H1 (cell line): ENCODE results near the gene CDK19. TPM values are rescaled to one million over a fixed set of nuclear protein-coding genes. Genes with fewer than 3 reads are reported as not detected.

Experiments used
- CTCF ChIA-PET: fragments of 300-600 bp; sonication (Branson Sonifier 250); formaldehyde crosslinking; loops from one replicate; lab custom pipeline; 2021; ENCODE audit not compliant: partially characterized antibody; lab: Charles Lee
- POLR2A ChIA-PET: fragments of 300-600 bp; sonication (Branson Sonifier 250); formaldehyde crosslinking; loops from one replicate; lab custom pipeline; 2021; ENCODE audit warnings: inconsistent platforms; ENCODE audit not compliant: partially characterized antibody; lab: Charles Lee
- DNase-seq, 2 experiments: peaks; one replicate each; pipeline versions ENCODE4 v3.0.0 to v3.0.0-alpha.2; 2010 to 2022; ENCODE audit warnings: low spot score in 2 of 2, low read depth in 1 of 2, mixed read lengths in 1 of 2
- FAIRE-seq: peaks from 2 replicates; lab custom pipeline; 2011; peaks lifted over from hg19 to GRCh38; lab: Jason Lieb, UNC
- H2AFZ ChIP-seq: 2 replicates; pipeline ENCODE4 v1.8.1; 2012; ENCODE audit warnings: low read length, inconsistent platforms
- H2AK5ac ChIP-seq: 2 replicates; pipeline ENCODE4 v1.6.1; 2013; ENCODE audit warnings: low read depth, low read length
- H2BK120ac ChIP-seq: replicated peaks from 2 replicates; pipeline ENCODE3; 2013; ENCODE audit warnings: low read depth, low read length, inconsistent platforms
- H2BK12ac ChIP-seq: 2 replicates; pipeline ENCODE4 v1.6.1; 2013; ENCODE audit warnings: low read depth, low read length
- H2BK15ac ChIP-seq: 2 replicates; pipeline ENCODE4 v1.6.1; 2013; ENCODE audit warnings: low read length
- H2BK20ac ChIP-seq: 2 replicates; pipeline ENCODE4 v1.6.1; 2013; ENCODE audit warnings: low read length
- H2BK5ac ChIP-seq: 2 replicates; pipeline ENCODE4 v1.6.1; 2013; ENCODE audit warnings: low read depth, low read length
- H3K14ac ChIP-seq: 2 replicates; pipeline ENCODE4 v1.6.1; 2013; ENCODE audit warnings: inconsistent platforms; ENCODE audit not compliant: insufficient read length
- H3K18ac ChIP-seq: 2 replicates; pipeline ENCODE4 v1.6.1; 2013; ENCODE audit warnings: low read length; ENCODE audit errors: extremely low read depth
- H3K23ac ChIP-seq: 2 replicates; pipeline ENCODE4 v1.6.1; 2013; ENCODE audit warnings: inconsistent platforms; ENCODE audit not compliant: insufficient read length
- H3K23me2 ChIP-seq: 2 replicates; pipeline ENCODE4 v1.6.1; 2013; ENCODE audit warnings: low read depth, low read length
- H3K27ac ChIP-seq: 2 replicates; pipeline ENCODE4 v1.6.1; 2011; ENCODE audit warnings: low read depth, low read length, inconsistent platforms
- H3K27me3 ChIP-seq, 4 experiments: replicated peaks in 1 of 4; 1 replicate in 1 of 4; 2 replicates in 3 of 4; pipeline versions ENCODE4 v1.6.1 to v1.8.1; 2011 to 2013; ENCODE audit warnings: low read length in 3 of 4, mild to moderate bottlenecking in 3 of 4, inconsistent platforms in 2 of 4, mixed read lengths in 2 of 4, moderate library complexity in 1 of 4; ENCODE audit not compliant: control insufficient read depth in 3 of 4, insufficient read depth in 3 of 4; ENCODE audit errors: extremely low read depth in 1 of 4
- H3K36me3 ChIP-seq, 4 experiments: 2 replicates each; pipeline versions ENCODE4 v1.6.1 to v1.8.1; 2011 to 2013; ENCODE audit warnings: mild to moderate bottlenecking in 4 of 4, low read length in 3 of 4, moderate library complexity in 2 of 4, control low read depth in 1 of 4, inconsistent platforms in 1 of 4; ENCODE audit not compliant: insufficient read depth in 4 of 4, control insufficient read depth in 2 of 4
- H3K4ac ChIP-seq: replicated peaks from 2 replicates; pipeline ENCODE3; 2013; ENCODE audit warnings: low read length, low read depth, mixed read lengths, inconsistent platforms; ENCODE audit not compliant: insufficient read length
- H3K4me1 ChIP-seq, 4 experiments: replicated peaks in 1 of 4; 1 replicate in 1 of 4; 2 replicates in 3 of 4; pipeline versions ENCODE4 v1.6.1 to v1.8.1; 2011 to 2013; ENCODE audit warnings: low read length in 3 of 4, inconsistent platforms in 2 of 4, mixed read lengths in 1 of 4; ENCODE audit not compliant: insufficient read depth in 4 of 4, control insufficient read depth in 3 of 4
- H3K4me2 ChIP-seq, 2 experiments: 2 replicates each; pipeline versions ENCODE4 v1.6.1 to v1.8.1; 2011 to 2013; ENCODE audit warnings: low read depth in 2 of 2, low read length in 2 of 2, control low read depth in 1 of 2, inconsistent platforms in 1 of 2, mild to moderate bottlenecking in 1 of 2; ENCODE audit not compliant: insufficient read depth in 1 of 2
- H3K4me3 ChIP-seq, 4 experiments: fragments of 200-600, 300-600 bp in 1 of 4; sonication (generic), shearing (Covaris generic), sonication (Bioruptor Twin) in 1 of 4; 2 replicates each; pipeline versions ENCODE4 v1.5.1 to v1.8.1; 2011 to 2016; ENCODE audit warnings: low read length in 4 of 4, low read depth in 3 of 4, control low read depth in 2 of 4, inconsistent platforms in 2 of 4, mild to moderate bottlenecking in 2 of 4, mixed read lengths in 1 of 4, moderate library complexity in 1 of 4; ENCODE audit not compliant: insufficient read depth in 2 of 4; ENCODE audit errors: extremely low read depth in 1 of 4
- H3K56ac ChIP-seq: replicated peaks from 2 replicates; pipeline ENCODE3; 2013; ENCODE audit warnings: low read depth, mild to moderate bottlenecking, mixed read lengths, low read length, inconsistent platforms; ENCODE audit not compliant: insufficient read length
- H3K79me1 ChIP-seq: 2 replicates; pipeline ENCODE4 v1.6.1; 2013; ENCODE audit warnings: low read depth, low read length, control low read depth
- H3K79me2 ChIP-seq, 2 experiments: 2 replicates each; pipeline versions ENCODE4 v1.6.1 to v1.8.1; 2012 to 2013; ENCODE audit warnings: low read length in 2 of 2, mild to moderate bottlenecking in 2 of 2, inconsistent platforms in 1 of 2; ENCODE audit not compliant: insufficient read depth in 2 of 2, control insufficient read depth in 1 of 2
- H3K9ac ChIP-seq, 4 experiments: replicated peaks in 1 of 4; 1 replicate in 1 of 4; 2 replicates in 3 of 4; pipeline versions ENCODE4 v1.6.1 to v1.8.1; 2011 to 2013; ENCODE audit warnings: low read depth in 3 of 4, low read length in 3 of 4, control low read depth in 2 of 4, mild to moderate bottlenecking in 2 of 4, moderate library complexity in 2 of 4, inconsistent platforms in 1 of 4; ENCODE audit errors: extremely low read depth in 1 of 4
- H3K9me3 ChIP-seq, 2 experiments: 2 replicates each; pipeline versions ENCODE4 v1.6.1 to v1.8.1; 2012 to 2013; ENCODE audit warnings: mild to moderate bottlenecking in 2 of 2, moderate library complexity in 2 of 2, control low read depth in 1 of 2, inconsistent platforms in 1 of 2, low read depth in 1 of 2, low read length in 1 of 2, mixed read lengths in 1 of 2; ENCODE audit not compliant: insufficient read depth in 2 of 2
- H4K20me1 ChIP-seq, 2 experiments: replicated peaks in 1 of 2; 2 replicates each; pipeline versions ENCODE3 to v1.8.1; 2011 to 2013; ENCODE audit warnings: inconsistent platforms in 2 of 2, low read length in 2 of 2, mild to moderate bottlenecking in 1 of 2; ENCODE audit not compliant: insufficient read depth in 2 of 2, control insufficient read depth in 1 of 2
- H4K5ac ChIP-seq: 2 replicates; pipeline ENCODE4 v1.6.1; 2013; ENCODE audit warnings: low read length, low read depth, mixed read lengths, inconsistent platforms; ENCODE audit not compliant: insufficient read length
- H4K8ac ChIP-seq: 2 replicates; pipeline ENCODE4 v1.8.0; 2013; ENCODE audit warnings: mild to moderate bottlenecking, moderate library complexity, low read length, inconsistent platforms; ENCODE audit not compliant: insufficient read depth; ENCODE audit errors: extremely low read depth
- H4K91ac ChIP-seq: replicated peaks from 2 replicates; pipeline ENCODE3; 2013; ENCODE audit warnings: low read length, mixed read lengths, inconsistent platforms; ENCODE audit not compliant: insufficient read length
- BACH1 ChIP-seq: IDR thresholded peaks from 2 replicates; pipeline ENCODE4 v1.6.1; 2012; ENCODE audit warnings: low read length, improper control_type of control experiment
- CTBP2 ChIP-seq: IDR thresholded peaks from 2 replicates; pipeline ENCODE4 v1.7.0; 2011; ENCODE audit warnings: borderline replicate concordance, mild to moderate bottlenecking, moderate library complexity, mixed read lengths, low read length; ENCODE audit not compliant: insufficient read depth, insufficient read length
- EZH2 ChIP-seq: fragments of 200-600 bp; sonication (generic); IDR thresholded peaks from 2 replicates; pipeline ENCODE4 v1.7.1; 2012; ENCODE audit warnings: low read depth, mild to moderate bottlenecking, moderate library complexity, low read length, inconsistent platforms; ENCODE audit not compliant: severe bottlenecking
- HDAC6 ChIP-seq: IDR thresholded peaks from one replicate; pipeline ENCODE4 v1.7.1; 2012; ENCODE audit warnings: low read depth, mild to moderate bottlenecking, inconsistent platforms, low read length, moderate library complexity
- KDM4A ChIP-seq: IDR thresholded peaks from one replicate; pipeline ENCODE4 v1.7.1; 2012; ENCODE audit warnings: low read depth, mild to moderate bottlenecking, moderate library complexity, low read length, inconsistent platforms; ENCODE audit not compliant: severe bottlenecking
- KDM5A ChIP-seq: fragments of 200-600 bp; IDR thresholded peaks from 2 replicates; pipeline ENCODE4 v1.7.1; 2012; ENCODE audit warnings: mild to moderate bottlenecking, low read length, inconsistent platforms, mixed read lengths
- POLR2AphosphoS5 ChIP-seq: IDR thresholded peaks from 2 replicates; pipeline ENCODE4 v1.6.1; 2011; ENCODE audit warnings: low read depth, low read length
- POU5F1 ChIP-seq: IDR thresholded peaks from 2 replicates; pipeline ENCODE4 v1.6.1; 2011; ENCODE audit warnings: low read depth, mild to moderate bottlenecking, low read length, moderate library complexity
- RFX5 ChIP-seq: IDR thresholded peaks from 2 replicates; pipeline ENCODE4 v1.6.1; 2011; ENCODE audit warnings: low read depth, low read length, improper control_type of control experiment, borderline replicate concordance
- RXRA ChIP-seq: IDR thresholded peaks from 2 replicates; pipeline ENCODE4 v1.6.1; 2011; ENCODE audit warnings: low read depth, mild to moderate bottlenecking, low read length, moderate library complexity; ENCODE audit not compliant: insufficient read depth
- SP2 ChIP-seq: IDR thresholded peaks from 2 replicates; pipeline ENCODE4 v1.6.1; 2012; ENCODE audit warnings: mild to moderate bottlenecking, low read length, inconsistent platforms
- TAF1 ChIP-seq: IDR thresholded peaks from 2 replicates; pipeline ENCODE4 v1.6.1; 2011; ENCODE audit warnings: mild to moderate bottlenecking, low read depth, low read length
- WGBS, 2 experiments: shearing (Covaris generic) in 1 of 2; methylation state at CpG; one replicate each; pipeline versions ENCODE4 v1.1.6 to v1.1.7; 2013 to 2015; ENCODE audit warnings: low lambda C conversion rate in 2 of 2, mixed read lengths in 2 of 2, inconsistent platforms in 1 of 2, low coverage in 1 of 2, missing lambda C conversion rate in 1 of 2; ENCODE audit not compliant: insufficient replicate concordance in 2 of 2, insufficient coverage in 1 of 2, insufficient read length in 1 of 2; ENCODE audit errors: extremely low coverage in 1 of 2, missing lambda C conversion rate in 1 of 2; 5-methylcytosine and 5-hydroxymethylcytosine counted together
- polyA plus RNA-seq, 7 experiments: library from polyadenylated mRNA; depleted of rRNA in 3 of 7; stranded (reverse) in 5 of 7; unstranded in 2 of 7; fragments of >200 nt in 5 of 7; fragments of 200-250 nt in 2 of 7; gene quantifications; 1 replicate in 5 of 7; 2 replicates in 1 of 7; 4 replicates in 1 of 7; pipeline versions ENCODE4 v1.2.1 to v1.2.3, GENCODE V29; 2011 to 2013; ENCODE audit warnings: missing spikeins in 2 of 7, mixed read lengths in 2 of 7
- total RNA-seq: library from RNA; stranded (reverse); fragmentation: NEBNext Ultra II Directional; extraction: Animal tissue kit (Norgen Biotek cat#: 25700); gene quantifications from 2 replicates; pipeline ENCODE4 v1.2.1, GENCODE V29; 2021
- TF ChIP-seq, protein P1 (sequence below): IDR thresholded peaks from 2 replicates; pipeline ENCODE4 v1.6.1; 2012; ENCODE audit warnings: inconsistent platforms
- TF ChIP-seq, protein P2 (sequence below): IDR thresholded peaks from 2 replicates; pipeline ENCODE4 v1.6.1; 2012; ENCODE audit warnings: inconsistent platforms

CDK19 gene
- total and polyA plus RNA-seq, 2 of the 8 experiments (the other 6 are each of a cell fraction or from before 2014, with no cell fraction given) = 4.9 to 12.6 TPM

DNA sequence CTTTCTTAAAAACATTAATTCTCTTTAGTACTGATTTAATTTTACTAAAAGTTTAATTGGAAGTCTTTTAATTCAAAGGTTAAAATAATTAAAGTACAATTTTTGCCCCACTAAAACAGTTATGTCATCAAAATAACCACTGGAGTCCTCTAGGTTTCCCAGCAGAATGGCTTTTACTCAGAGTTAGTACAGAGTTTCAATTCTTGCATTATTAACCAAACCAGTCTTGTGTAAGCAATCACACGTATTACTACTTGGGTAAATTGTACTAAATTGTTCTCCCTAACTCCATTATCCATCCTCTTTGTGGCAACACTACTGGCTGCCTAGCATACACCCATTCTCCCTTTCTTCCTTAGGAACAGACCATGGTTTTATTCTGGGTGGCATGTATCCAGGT lies 36.9 kb downstream of the CDK19 start:
- no peak overlapping the region for H2BK5ac ChIP-seq
- H3K4me1 ChIP-seq = no peaks in the 10 kb centered on the region
- no peak overlapping the region for H3K14ac ChIP-seq
- no peak overlapping the region for H2BK12ac ChIP-seq
- no peak overlapping the region for H4K91ac ChIP-seq
- no peak overlapping the region for H3K27ac ChIP-seq
- no peak overlapping the region for H2AFZ ChIP-seq
- no peak overlapping the region for H3K56ac ChIP-seq
- no peak overlapping the region for H3K9ac ChIP-seq
- no peaks in the 10 kb centered on the region for H3K27me3 ChIP-seq
- no peak overlapping the region for H3K4me2 ChIP-seq
- H3K4ac ChIP-seq = no peak overlapping the region
- H3K36me3 ChIP-seq = no peaks in the 10 kb centered on the region; a peak in 1 of 8 replicates
- H3K79me2 ChIP-seq = peaks cover 0 to 3% of the 10 kb centered on the region in 2 experiments; a peak in 1 of 4 replicates
- FAIRE-seq (no peak), DNase-seq (no peak)
- 90% methylated on average over 1 of the region's 1 CpG; no CpG with 5 or more reads in 1 of the 2 experiments for WGBS, 2 experiments
- H3K79me1 ChIP-seq = 0 out of 2 replicates have a peak, but pooled peaks cover 4% of the 10 kb centered on the region
- H4K8ac ChIP-seq = no peak overlapping the region
- H3K23me2 ChIP-seq = no peaks in the 10 kb centered on the region
- ChIA-PET POLR2A (no interaction called here), CTCF (no interaction called here)
- no peaks in the 10 kb centered on the region for H3K9me3 ChIP-seq
- no peak overlapping the region for H3K4me3 ChIP-seq
- H4K20me1 ChIP-seq = peaks cover 0 to 3% of the 10 kb centered on the region in 2 experiments
- no peak overlapping the region for H3K18ac ChIP-seq
- H2BK15ac ChIP-seq = no peak overlapping the region
- no peak overlapping the region for H2BK20ac ChIP-seq
- H2BK120ac ChIP-seq = no peak overlapping the region
- H2AK5ac ChIP-seq = no peak overlapping the region
- H3K23ac ChIP-seq = no peak overlapping the region
- H4K5ac ChIP-seq = no peak overlapping the region
- TF ChIP-seq POLR2AphosphoS5 (no peak), RXRA (no peak), KDM5A (no peak), SP2 (no peak), KDM4A (no peak), POU5F1 (no peak), CTBP2 (no peak), RFX5 (no peak), TAF1 (no peak), EZH2 (no peak), HDAC6 (no peak), BACH1 (no peak)
- TF ChIP-seq, protein P1, sequence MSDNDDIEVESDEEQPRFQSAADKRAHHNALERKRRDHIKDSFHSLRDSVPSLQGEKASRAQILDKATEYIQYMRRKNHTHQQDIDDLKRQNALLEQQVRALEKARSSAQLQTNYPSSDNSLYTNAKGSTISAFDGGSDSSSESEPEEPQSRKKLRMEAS = no peak
- TF ChIP-seq, protein P2, sequence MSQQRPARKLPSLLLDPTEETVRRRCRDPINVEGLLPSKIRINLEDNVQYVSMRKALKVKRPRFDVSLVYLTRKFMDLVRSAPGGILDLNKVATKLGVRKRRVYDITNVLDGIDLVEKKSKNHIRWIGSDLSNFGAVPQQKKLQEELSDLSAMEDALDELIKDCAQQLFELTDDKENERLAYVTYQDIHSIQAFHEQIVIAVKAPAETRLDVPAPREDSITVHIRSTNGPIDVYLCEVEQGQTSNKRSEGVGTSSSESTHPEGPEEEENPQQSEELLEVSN = no peak
